HG02981 (cell line): ENCODE results near the gene RBM20.
A peak's percentile ranks its signal among the peaks of the same experiment; 100 is the strongest.

Source experiments
- ATAC-seq: cut with Tn5 transposase; IDR thresholded peaks from one replicate; pipeline ENCODE4 v1.9.1; 2021; ENCODE audit warnings: mild to moderate bottlenecking, moderate library complexity; ENCODE audit not compliant: unreplicated experiment

Gene RBM20

GRCh38 chr10:110803830-110804338 lies 159.7 kb downstream of the RBM20 start:
- ATAC-seq = peak; percentile 71

GRCh38 chr10:110804376-110804775 lies 160.2 kb downstream of the RBM20 start:
- no peak for ATAC-seq

GRCh38 chr10:110805292-110805691 lies 161.2 kb downstream of the RBM20 start:
- ATAC-seq = no peak

GRCh38 chr10:110806335-110806734 lies 162.2 kb downstream of the RBM20 start:
- no peak for ATAC-seq

GRCh38 chr10:110808123-110808522 lies 164.0 kb downstream of the RBM20 start:
- ATAC-seq = no peak

GRCh38 chr10:110808615-110809014 lies 164.5 kb downstream of the RBM20 start:
- ATAC-seq = no peak

- ATAC-seq = no peak
These were observed 166.5 kb downstream of the RBM20 start for GRCh38 chr10:110810625-110811024.

- no peak for ATAC-seq
These were observed 167.8 kb downstream of the RBM20 start for GRCh38 chr10:110811791-110812581.

GRCh38 chr10:110812583-110812982 lies 168.4 kb downstream of the RBM20 start:
- no peak for ATAC-seq

GRCh38 chr10:110813743-110814472 lies 169.8 kb downstream of the RBM20 start:
- no peak for ATAC-seq

GRCh38 chr10:110815354-110816004 lies 171.3 kb downstream of the RBM20 start:
- no peak for ATAC-seq

GRCh38 chr10:110817614-110818013 lies 173.5 kb downstream of the RBM20 start:
- no peak for ATAC-seq

GRCh38 chr10:110818311-110819256 lies 174.4 kb downstream of the RBM20 start:
- no peak for ATAC-seq

- ATAC-seq = no peak
These were observed 176.2 kb downstream of the RBM20 start for GRCh38 chr10:110820321-110820814.

GRCh38 chr10:110821508-110821907 lies 177.4 kb downstream of the RBM20 start:
- no peak for ATAC-seq

- no peak for ATAC-seq
These were observed 178.0 kb downstream of the RBM20 start for GRCh38 chr10:110822035-110822711.

GRCh38 chr10:110822712-110823311 lies 178.7 kb downstream of the RBM20 start:
- no peak for ATAC-seq

GRCh38 chr10:110824152-110824441 lies 180.0 kb downstream of the RBM20 start:
- ATAC-seq = no peak

- no peak for ATAC-seq
These were observed 180.5 kb downstream of the RBM20 start for GRCh38 chr10:110824660-110825059.
